22Rv1 (cell line): ENCODE data around the gene WWOX.

Source experiments
- CTCF ChIP-seq: fragments of 450-650 bp; IDR thresholded peaks from 2 replicates; pipeline ENCODE4 v1.5.1; 2017; ENCODE audit warnings: mild to moderate bottlenecking
- ZFX ChIP-seq: fragments of 450-650 bp; IDR thresholded peaks from 2 replicates; pipeline ENCODE4 v1.6.1; 2017; ENCODE audit warnings: antibody characterized with exemption, borderline replicate concordance

- no peak for TF ChIP-seq CTCF
- no peak for TF ChIP-seq ZFX
Measured at GRCh38 chr16:78413651-78414050, 314.2 kb downstream of the WWOX start.
